Measurements from ENCODE around the gene PCDH12. TPM values are rescaled to one million over a fixed set of nuclear protein-coding genes. Genes with fewer than 3 reads are reported as not detected.

Gene PCDH12
- total and polyA plus RNA-seq, 9 donors: 0.61 to 11.1 (median 2.1) TPM

DNA sequence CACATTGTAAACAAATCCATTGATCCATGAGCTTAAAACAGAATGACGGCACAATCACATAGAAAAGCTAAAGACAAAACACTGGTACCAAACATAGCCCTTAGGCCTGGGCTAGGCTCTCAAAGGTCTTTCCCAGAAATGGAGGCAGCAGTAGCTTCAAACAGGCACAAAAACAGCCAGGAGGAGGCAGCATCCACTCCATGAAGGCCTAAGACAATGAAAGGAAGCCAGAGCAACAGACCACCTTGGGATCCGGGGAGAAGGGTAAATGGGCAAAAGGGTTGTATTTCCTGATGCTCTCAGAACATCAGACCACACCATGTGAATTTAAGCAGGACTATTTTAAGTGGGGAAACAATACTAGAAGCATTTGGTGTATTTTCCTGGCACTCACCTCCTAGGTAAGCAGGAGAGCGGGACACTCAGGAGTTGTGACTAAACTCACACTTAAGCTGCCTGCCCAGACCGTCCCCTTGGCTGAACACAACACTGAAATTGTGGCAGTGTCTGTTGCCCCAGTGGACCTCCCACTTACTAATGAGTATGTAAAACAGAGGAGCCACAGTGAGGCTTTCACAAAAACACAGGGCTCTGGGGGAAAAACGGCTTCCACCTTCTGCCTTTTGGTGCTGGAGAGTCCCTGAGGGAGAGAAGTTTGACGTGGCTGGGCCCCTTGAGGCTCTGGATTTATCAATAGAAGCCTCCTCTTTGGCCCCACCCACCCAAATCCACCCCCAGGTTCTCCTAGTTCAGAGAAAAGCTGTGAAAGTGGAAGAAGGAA, 42.9 kb upstream of the PCDH12 start:
- no peak overlapping the region for H3K27ac ChIP-seq
- WGBS, 3 donors: 68 to 79% (median 71%) methylated on average over 6 of the region's 6 CpGs

DNA sequence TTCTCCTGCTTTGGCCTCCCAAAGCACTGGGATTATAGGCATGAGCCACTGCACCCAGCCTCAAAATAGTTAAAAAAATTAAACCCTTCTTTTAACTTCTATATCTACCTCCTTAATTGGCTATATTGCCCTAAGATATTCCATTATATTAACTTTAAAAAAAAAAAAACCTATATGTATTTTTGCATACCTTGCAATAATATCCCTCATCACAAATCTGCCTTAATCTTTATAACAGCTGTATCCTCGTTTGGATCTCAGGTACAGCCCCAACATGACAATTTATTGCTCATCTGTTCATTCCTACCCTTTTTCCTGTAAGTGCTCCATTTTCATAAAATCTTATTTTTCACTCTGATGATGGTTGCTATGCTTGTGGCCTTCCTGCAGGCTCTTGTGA, 42.2 kb upstream of the PCDH12 start:
- no peak overlapping the region for H3K27ac ChIP-seq
- TF ChIP-seq POLR2A (IDR thresholded peaks at IDR 0.05) (no peak), EP300 (IDR thresholded peaks at IDR 0.05) (no peak)
- TF ChIP-seq, protein P1, sequence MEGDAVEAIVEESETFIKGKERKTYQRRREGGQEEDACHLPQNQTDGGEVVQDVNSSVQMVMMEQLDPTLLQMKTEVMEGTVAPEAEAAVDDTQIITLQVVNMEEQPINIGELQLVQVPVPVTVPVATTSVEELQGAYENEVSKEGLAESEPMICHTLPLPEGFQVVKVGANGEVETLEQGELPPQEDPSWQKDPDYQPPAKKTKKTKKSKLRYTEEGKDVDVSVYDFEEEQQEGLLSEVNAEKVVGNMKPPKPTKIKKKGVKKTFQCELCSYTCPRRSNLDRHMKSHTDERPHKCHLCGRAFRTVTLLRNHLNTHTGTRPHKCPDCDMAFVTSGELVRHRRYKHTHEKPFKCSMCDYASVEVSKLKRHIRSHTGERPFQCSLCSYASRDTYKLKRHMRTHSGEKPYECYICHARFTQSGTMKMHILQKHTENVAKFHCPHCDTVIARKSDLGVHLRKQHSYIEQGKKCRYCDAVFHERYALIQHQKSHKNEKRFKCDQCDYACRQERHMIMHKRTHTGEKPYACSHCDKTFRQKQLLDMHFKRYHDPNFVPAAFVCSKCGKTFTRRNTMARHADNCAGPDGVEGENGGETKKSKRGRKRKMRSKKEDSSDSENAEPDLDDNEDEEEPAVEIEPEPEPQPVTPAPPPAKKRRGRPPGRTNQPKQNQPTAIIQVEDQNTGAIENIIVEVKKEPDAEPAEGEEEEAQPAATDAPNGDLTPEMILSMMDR (IDR thresholded peaks at IDR 0.05): no peak
- 40 to 45% (median 41%) methylated on average over 1 of the region's 1 CpG for WGBS, 3 donors
- no peaks in the 10 kb centered on the region for H3K36me3 ChIP-seq
- no peak overlapping the region for H3K4me3 ChIP-seq
- intact Hi-C loops (cut with DNase I): loop anchor here in 2 of 4 donors (10.0 kb wide), 2 partner anchors 135 to 145 kb away; no protein-coding TSS in a partner anchor
- DNase-seq: no peak
- no peaks in the 10 kb centered on the region for H3K27me3 ChIP-seq
- H3K4me1 ChIP-seq (ENCODE audit: insufficient read depth): no peaks in the 10 kb centered on the region
- H3K9me3 ChIP-seq: no peaks in the 10 kb centered on the region

More for the DNA sequence above, 42.9 kb upstream of the PCDH12 start:
- no peaks in the 10 kb centered on the region for H3K27me3 ChIP-seq
- H3K9me3 ChIP-seq: no peaks in the 10 kb centered on the region
- H3K4me3 ChIP-seq: no peak overlapping the region
- TF ChIP-seq POLR2A (IDR thresholded peaks at IDR 0.05): no peak
- no peak for TF ChIP-seq EP300 (IDR thresholded peaks at IDR 0.05)
- TF ChIP-seq, protein P1 (IDR thresholded peaks at IDR 0.05): no peak
- no peaks in the 10 kb centered on the region for H3K36me3 ChIP-seq
- no peak for DNase-seq
- no peaks in the 10 kb centered on the region for H3K4me1 ChIP-seq (ENCODE audit: insufficient read depth)
- intact Hi-C loops (cut with DNase I): loop anchor here in 2 of 4 donors (10.0 kb wide), 2 partner anchors 134 to 144 kb away; no protein-coding TSS in a partner anchor

DNA sequence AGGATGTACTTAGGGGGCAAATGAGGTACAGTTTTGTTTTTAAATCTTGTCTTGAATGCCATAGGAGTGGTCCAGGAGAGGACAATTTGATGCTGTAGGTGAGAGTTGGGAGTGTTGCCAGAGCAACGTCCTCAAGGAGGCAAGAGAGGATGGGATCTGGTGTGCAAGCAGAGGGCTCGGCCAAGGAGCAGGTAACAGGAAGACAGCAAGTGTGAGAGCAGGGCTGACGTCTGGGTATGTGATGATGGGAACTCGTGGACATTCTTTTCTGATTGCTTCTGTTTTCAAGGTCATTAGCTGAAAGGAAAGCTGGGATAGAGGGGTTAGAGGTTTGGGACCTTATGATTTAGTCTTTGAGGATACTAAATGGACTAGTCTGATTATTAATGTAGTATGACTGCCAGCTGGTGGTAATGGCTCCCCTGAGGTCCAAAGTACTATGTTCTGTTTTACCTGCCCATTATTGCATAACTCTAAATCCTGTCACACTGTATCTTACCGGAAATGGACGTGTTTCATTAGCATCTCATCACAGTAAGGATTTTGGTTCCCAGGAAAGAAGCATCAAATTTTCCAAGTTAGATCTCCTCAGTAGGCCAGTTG, 39.5 kb upstream of the PCDH12 start:
- Histone ChIP-seq H3K4me3 (no peak overlapping the region), H3K27me3 (no peaks in the 10 kb centered on the region), H3K4me1 (ENCODE audit: insufficient read depth) (no peaks in the 10 kb centered on the region), H3K27ac (no peak overlapping the region), H3K9me3 (no peaks in the 10 kb centered on the region), H3K36me3 (no peaks in the 10 kb centered on the region)
- no peak for DNase-seq
- intact Hi-C loops (cut with DNase I): no loop called here
- TF ChIP-seq, protein P1 (IDR thresholded peaks at IDR 0.05): no peak
- TF ChIP-seq EP300 (IDR thresholded peaks at IDR 0.05) (no peak), POLR2A (IDR thresholded peaks at IDR 0.05) (no peak)
- 51 to 57% (median 54%) methylated on average over 6 of the region's 6 CpGs for whole genome bisulfite sequencing, 3 donors

DNA sequence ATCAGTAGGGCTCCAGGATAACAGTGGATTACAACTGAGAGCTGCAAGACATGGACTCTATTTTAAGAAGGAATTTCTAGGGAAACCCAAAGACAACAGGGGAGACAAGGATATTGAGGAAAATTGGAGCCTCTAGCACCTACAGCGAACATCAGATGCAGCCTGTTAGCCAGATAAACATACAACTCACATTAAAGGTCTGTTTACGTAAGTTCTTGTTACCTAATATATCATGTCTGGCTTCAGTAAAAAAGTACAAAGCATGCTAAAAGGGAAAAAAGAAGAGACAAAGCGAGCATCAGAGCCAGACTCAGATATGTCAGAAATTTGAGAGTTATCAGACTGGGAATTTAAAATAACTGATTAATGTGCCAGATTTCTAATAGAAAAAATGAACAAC, 37.7 kb upstream of the PCDH12 start:
- H3K4me1 ChIP-seq (ENCODE audit: insufficient read depth): no peaks in the 10 kb centered on the region
- no peak overlapping the region for H3K4me3 ChIP-seq
- WGBS, 3 donors: 91 to 97% (median 93%) methylated on average over 3 of the region's 3 CpGs
- TF ChIP-seq, protein P1 (IDR thresholded peaks at IDR 0.05): no peak
- TF ChIP-seq POLR2A (IDR thresholded peaks at IDR 0.05): no peak
- intact Hi-C loops (cut with DNase I): no loop called here
- H3K36me3 ChIP-seq: no peaks in the 10 kb centered on the region
- no peak for DNase-seq
- no peaks in the 10 kb centered on the region for H3K27me3 ChIP-seq
- H3K9me3 ChIP-seq: no peaks in the 10 kb centered on the region
- H3K27ac ChIP-seq: no peak overlapping the region
